GM03348 (cell line): ENCODE results near the gene SLC18A3.
A peak's percentile ranks its signal among the peaks of the same experiment; 100 is the strongest.

Experiments used
- DNase-seq: peaks from one replicate; pipeline ENCODE4 v3.0.0; 2012; ENCODE audit warnings: low spot score

SLC18A3 gene

GRCh38 chr10:49627644-49628247, 17.6 kb downstream of the SLC18A3 start:
- DNase-seq: no peak

DNA sequence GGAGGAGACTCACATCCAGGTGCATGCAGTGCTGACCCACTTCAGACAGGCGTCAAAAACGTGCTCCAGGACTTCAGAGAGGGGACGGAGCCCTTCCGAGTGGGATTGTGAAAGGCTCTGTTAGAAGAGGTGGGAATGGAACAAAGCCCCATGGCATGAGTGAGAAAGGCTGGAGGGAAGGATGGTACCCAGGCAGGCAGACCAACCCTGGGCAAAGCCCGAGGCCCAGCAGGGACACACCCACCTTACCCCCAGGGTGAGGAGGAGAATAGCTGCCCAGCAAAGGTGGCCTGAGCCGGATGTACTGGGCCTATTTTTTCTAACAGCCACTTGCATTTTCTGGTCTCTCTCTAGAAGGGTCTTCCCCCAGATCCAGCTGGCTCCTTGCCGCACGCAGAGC, 18.5 kb downstream of the SLC18A3 start:
- no peak for DNase-seq

DNA sequence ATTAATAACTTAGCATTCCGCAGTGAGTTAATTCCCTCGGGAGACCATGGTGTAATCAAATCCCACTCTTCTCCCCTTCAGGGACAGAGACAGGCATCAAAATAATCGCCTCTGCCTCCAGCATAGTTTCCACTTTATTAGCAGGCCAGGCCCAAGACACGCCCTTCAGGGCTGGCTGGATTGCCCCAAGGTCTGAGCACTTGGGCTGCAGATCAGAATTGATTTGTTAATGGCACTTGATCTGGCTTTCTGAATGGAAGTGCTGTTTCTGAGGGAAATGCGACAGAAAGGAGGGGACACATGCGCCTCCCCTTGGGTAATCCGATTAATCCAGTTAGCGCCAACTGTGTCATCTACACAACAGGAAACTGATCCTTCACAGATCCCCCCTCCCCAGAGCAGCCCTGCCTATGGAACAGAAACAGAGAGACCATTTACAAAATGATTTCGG, 19.3 kb downstream of the SLC18A3 start:
- no peak for DNase-seq

DNA sequence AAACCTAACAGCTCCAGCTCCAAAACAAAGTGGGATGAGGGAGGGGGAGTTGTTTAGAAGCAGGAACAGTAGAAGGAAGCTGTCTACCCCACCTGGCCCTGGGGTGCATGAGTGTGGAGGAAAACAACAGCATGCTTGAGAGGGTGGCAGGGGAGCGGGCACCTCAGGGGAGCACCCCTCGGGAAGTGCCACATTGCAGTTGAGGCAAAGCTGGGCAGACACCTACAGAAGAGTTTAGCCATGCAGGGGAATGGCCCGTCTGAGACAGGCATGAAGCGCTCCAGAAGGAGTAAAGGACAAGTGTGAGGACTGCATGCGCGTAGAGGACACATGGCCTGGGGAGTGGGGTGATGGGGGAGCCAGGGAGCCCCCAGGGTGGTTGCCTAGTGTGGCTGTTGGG, 21.9 kb downstream of the SLC18A3 start:
- no peak for DNase-seq

- DNase-seq: no peak
These were observed 22.6 kb downstream of the SLC18A3 start for GRCh38 chr10:49632406-49633317.

DNA sequence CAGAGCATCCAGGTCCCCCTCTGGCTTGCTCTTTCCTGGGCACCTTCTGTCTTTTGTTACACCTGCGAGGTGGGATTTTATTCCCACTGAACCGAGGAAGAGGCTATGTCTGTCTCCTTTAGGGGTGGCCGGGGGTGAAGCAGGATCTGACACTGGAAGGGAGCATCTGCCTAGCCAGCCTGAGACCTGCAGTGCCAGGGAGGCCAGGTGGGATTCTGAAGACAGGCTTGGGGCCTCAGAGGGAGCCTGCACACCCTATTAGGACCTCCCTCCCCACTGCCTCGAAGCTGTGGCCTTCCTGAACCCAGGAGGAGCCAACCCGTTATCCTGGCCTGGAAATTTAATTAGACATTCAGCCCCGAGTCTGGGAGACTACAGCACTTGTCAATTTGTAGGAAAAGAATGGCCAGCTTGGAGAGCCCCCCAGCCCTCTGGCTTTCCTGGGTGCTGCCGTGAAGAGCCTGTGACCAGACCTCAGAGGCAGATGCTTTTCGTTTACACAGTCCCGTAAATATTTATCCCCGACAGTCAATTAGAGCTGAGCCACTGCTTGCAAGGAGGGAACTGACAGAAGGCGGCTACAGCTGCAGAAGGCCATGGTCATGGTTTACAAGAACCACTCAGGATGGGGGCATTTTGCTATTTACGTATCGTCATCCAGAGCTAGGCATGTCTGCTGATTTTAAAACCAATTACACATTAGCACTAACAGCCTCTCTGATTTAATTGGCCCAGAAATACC, 23.4 kb downstream of the SLC18A3 start:
- no peak for DNase-seq

- no peak for DNase-seq
These were observed 24.1 kb downstream of the SLC18A3 start for GRCh38 chr10:49634069-49634660.

- no peak for DNase-seq
These were observed 32.2 kb downstream of the SLC18A3 start for GRCh38 chr10:49642311-49642710.

- no peak for DNase-seq
These were observed 33.3 kb downstream of the SLC18A3 start for GRCh38 chr10:49643241-49644034.

- no peak for DNase-seq
These were observed 34.0 kb downstream of the SLC18A3 start for GRCh38 chr10:49644035-49644646.

DNA sequence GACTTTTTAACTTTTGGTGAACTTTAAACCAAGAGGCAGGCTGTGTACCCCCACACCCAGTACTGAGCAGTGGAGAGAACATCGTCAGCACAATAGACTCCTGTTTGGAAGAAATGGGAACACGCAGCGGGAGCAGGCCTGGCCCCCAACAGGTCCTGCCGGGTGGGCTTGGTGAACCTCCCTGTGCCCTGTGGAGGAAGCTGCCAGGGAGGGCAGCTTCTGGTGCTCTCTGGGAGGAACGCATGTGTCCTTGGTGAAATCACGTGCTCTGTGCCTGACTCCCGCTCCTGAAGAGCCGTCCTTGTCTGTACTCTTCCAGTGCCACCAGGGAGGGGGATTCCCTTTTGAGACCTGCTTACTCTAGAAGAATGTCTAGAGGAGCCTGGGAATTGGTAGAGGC, 35.3 kb downstream of the SLC18A3 start:
- no peak for DNase-seq

DNA sequence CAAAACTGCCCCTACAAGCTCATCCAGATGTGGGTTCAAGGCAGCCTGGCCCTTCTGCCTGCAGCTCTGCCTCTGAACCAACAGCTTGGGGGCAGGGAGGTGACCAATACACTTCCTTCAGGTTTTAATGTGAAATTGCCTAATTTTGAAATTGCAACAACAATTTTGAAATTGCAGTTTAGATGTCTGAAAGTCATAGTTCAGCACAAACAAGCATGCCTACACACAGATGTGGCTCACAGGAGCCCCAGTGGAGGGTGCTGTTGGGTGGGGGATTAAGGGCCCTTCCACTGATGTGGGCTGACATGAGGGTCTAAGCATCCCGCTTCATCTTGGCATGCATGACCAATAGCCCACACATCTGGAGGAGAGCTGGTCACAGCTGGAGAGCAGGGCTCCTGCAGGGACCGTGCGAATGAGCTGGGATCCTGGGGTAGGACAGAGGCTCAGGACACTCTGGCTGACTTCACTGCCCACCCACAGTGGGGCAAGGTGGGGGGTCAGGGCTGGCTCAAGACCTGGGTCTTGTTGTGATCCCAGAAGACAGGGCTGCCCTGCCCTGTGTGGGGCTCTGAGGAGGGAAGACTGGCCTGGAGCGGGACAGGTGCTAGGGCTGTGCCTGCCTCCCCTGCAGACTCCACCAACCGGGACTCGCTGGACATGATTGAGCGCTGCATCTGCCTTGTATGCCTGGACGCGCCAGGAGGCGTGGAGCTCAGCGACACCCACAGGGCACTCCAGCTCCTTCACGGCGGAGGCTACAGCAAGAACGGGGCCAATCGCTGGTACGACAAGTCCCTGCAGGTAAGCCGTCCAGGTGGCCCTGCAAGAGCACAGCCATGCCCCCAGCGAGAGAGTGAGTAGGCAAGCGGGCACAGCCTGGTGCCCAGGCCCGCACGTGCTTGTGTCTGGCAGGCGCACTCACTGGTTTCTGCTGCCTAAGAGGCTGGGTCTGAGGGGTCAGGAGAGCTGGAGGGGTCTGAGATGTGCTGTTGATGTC, 36.1 kb downstream of the SLC18A3 start:
- no peak for DNase-seq

DNA sequence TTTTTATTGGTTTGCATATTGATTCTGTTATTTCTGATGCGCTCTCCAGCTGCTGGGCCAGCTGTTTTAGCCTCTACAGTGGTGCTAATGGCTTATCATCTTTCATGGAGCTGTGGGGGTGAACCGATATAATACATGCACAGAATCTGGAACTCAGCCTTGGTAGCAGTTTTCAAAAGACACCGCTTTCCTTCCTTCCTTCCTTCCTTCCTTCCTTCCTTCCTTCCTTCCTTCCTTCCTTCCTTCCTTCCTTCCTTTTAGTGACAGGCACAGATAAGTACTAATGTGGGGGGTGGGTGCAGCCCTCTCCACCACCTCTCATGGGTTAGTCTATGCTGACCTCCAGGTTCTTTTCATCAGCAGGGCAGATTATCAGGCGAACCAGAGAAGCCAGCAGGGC, 37.4 kb downstream of the SLC18A3 start:
- no peak for DNase-seq

- no peak for DNase-seq
These were observed 38.1 kb downstream of the SLC18A3 start for GRCh38 chr10:49647985-49648795.

GRCh38 chr10:49649294-49649693, 39.2 kb downstream of the SLC18A3 start:
- peak; percentile 40 for DNase-seq

DNA sequence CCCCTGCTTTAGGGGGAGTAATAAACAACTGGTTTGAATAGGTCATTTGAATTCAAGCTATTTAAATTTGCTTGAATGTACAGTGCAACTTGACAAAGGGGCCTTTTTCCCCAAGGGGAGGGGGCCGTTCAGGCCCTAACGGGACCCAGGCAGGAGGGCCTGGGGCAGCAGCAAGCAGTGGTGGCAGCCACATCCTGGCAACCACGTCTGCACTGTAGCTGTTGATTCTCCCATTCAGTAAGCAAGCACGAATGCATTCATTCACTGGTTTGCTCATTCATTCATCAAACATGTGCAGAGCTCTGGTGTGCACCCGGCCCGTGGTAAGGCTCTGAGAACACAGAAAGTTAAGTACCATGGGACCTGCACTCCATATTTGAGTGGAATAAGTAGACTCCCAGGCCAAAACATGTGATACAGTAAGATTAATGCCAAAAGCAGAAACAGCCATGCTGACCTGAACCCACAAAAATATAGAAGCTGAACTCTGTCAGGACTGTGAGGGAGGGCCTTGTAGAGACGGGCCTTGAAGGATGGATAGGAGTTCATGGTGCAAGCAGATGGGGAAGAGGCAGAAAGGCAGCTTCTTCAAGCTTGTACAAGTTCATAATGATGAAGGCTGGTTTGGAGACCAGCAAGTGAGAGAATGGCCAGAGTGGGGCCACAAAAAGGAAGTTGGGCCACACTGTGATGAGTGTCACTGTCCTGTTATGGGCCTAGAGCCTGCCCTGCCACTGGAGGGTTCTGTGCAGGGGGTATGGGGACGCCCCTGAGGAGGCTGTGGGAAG, 40.0 kb downstream of the SLC18A3 start:
- no peak for DNase-seq

- no peak for DNase-seq
These were observed 40.6 kb downstream of the SLC18A3 start for GRCh38 chr10:49650724-49651034.
